Measurements from ENCODE around the gene SMURF1. TPM values are rescaled to one million over a fixed set of nuclear protein-coding genes. Genes with fewer than 3 reads are reported as not detected.

SMURF1 gene
- total RNA-seq, 2 experiments from 2014 or later: 30.0 to 32.4 TPM

- H3K27ac ChIP-seq (ENCODE audit: low read depth in 1 of 2, low read length in 2 of 2): peak overlapping the region; percentile 71 to 79
- Mint-ChIP-seq H3K27ac (peak overlapping the region; percentile 96), H3K36me3 (ENCODE audit: low read depth) (peaks cover 12% of the 10 kb centered on the region), H3K4me3 (peak overlapping the region; percentile 96), H3K27me3 (no peaks in the 10 kb centered on the region), H3K9me3 (no peaks in the 10 kb centered on the region), H3K4me1 (ENCODE audit: low read depth) (peaks cover 59% of the 10 kb centered on the region)
- no peaks in the 10 kb centered on the region for H3K36me3 ChIP-seq (ENCODE audit: insufficient read depth, low read length)
- DNase-seq: peak in 3 of 14 experiments; percentile 18 to 40 (median 33)
- H3K4me1 ChIP-seq (ENCODE audit: insufficient read depth, low read length): peaks cover 28% of the 10 kb centered on the region
- ChIA-PET CTCF (no interaction called here), POLR2A (interaction anchor here (0.7 to 1.5 kb wide), 2 partner anchors 10 to 960 kb away, joined by 4 to 5 read pairs; partner anchors contain the start of genes AP4M1 and MCM7)
- no peaks in the 10 kb centered on the region for H3K9me3 ChIP-seq (ENCODE audit: control insufficient read depth in 1 of 2, insufficient read depth in 1 of 2, low read length in 2 of 2)
- no peak for TF ChIP-seq CTCF (IDR thresholded peaks at IDR 0.05)
- intact Hi-C loops (cut with DNase I, micrococcal nuclease): loop anchor here (5.0 to 10.0 kb wide), 5 partner anchors 186 to 943 kb away; partner anchors contain the start of genes ARPC1A (in 2 of the 2), BRI3 (in 1 of the 2), COPS6 (in 1 of the 2) and ZNF3 (in 1 of the 2)
- H3K4me3 ChIP-seq (ENCODE audit: low read length): peak overlapping the region; percentile 64
- no peak for ATAC-seq (ENCODE audit: poor library complexity)
- no peaks in the 10 kb centered on the region for H3K27me3 ChIP-seq (ENCODE audit: control insufficient read depth in 1 of 2, insufficient read depth in 2 of 2, low read length in 2 of 2)
These were observed 2.6 kb downstream of the SMURF1 start for GRCh38 chr7:99141334-99141733.

- Mint-ChIP-seq H3K4me1 (ENCODE audit: low read depth) (peaks cover 64% of the 10 kb centered on the region), H3K27ac (peak overlapping the region; percentile 96), H3K4me3 (peak overlapping the region; percentile 96), H3K9me3 (no peaks in the 10 kb centered on the region), H3K36me3 (ENCODE audit: low read depth) (peaks cover 12% of the 10 kb centered on the region), H3K27me3 (no peaks in the 10 kb centered on the region)
- ChIA-PET POLR2A (interaction anchor here (1.5 kb wide), 1 partner anchor 960 kb away, joined by 4 read pairs; the partner anchor contains the start of genes AP4M1 and MCM7), CTCF (interaction anchor here (0.7 kb wide), 1 partner anchor 10 kb away, joined by 4 read pairs; no protein-coding TSS in a partner anchor)
- H3K27ac ChIP-seq (ENCODE audit: low read depth in 1 of 2, low read length in 2 of 2): no peak overlapping the region
- intact Hi-C loops (cut with DNase I, micrococcal nuclease): loop anchor here (5.0 to 10.0 kb wide), 5 partner anchors 186 to 944 kb away; partner anchors contain the start of genes ARPC1A (in 2 of the 2), BRI3 (in 1 of the 2), COPS6 (in 1 of the 2) and ZNF3 (in 1 of the 2)
- H3K27me3 ChIP-seq (ENCODE audit: control insufficient read depth in 1 of 2, insufficient read depth in 2 of 2, low read length in 2 of 2): no peaks in the 10 kb centered on the region
- H3K36me3 ChIP-seq (ENCODE audit: insufficient read depth, low read length): no peaks in the 10 kb centered on the region
- peak overlapping the region; percentile 64 for H3K4me3 ChIP-seq (ENCODE audit: low read length)
- DNase-seq (peak in 2 of 14 experiments; percentile 7 to 8), ATAC-seq (ENCODE audit: poor library complexity) (no peak)
- no peak for TF ChIP-seq CTCF (IDR thresholded peaks at IDR 0.05)
- H3K9me3 ChIP-seq (ENCODE audit: control insufficient read depth in 1 of 2, insufficient read depth in 1 of 2, low read length in 2 of 2): no peaks in the 10 kb centered on the region
- H3K4me1 ChIP-seq (ENCODE audit: insufficient read depth, low read length): peaks cover 28% of the 10 kb centered on the region
These were observed 3.1 kb downstream of the SMURF1 start for GRCh38 chr7:99140813-99141212.

DNA sequence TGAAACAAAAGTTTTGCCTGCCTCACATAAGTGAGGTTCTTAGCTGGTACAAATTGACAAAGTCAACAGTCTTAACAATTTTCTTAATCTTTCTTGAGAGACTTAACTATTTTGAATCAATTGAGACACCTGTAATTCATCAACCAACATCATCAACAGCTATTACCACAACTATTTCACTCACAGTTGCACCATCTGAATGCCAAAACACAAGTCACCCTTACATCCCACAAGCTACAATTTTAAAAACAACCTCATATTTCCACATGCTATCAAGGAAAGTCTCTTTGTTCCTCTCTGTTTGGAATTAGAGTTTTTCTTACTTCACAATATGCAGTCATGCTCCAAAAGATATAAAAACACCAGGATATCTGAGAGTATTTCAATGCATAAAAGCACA is 4.9 kb downstream of the SMURF1 start:
- Mint-ChIP-seq H3K27ac (no peak overlapping the region), H3K4me3 (no peak overlapping the region)

More for the DNA sequence above, 4.9 kb downstream of the SMURF1 start:
- peaks cover 19% of the 10 kb centered on the region for H3K4me1 ChIP-seq (ENCODE audit: insufficient read depth, low read length)
- CTCF ChIA-PET: interaction anchor here (1.1 kb wide), 1 partner anchor 99 kb away, joined by 3 read pairs; no protein-coding TSS in a partner anchor
- Mint-ChIP-seq H3K27me3 (no peaks in the 10 kb centered on the region), H3K9me3 (no peaks in the 10 kb centered on the region), H3K4me1 (ENCODE audit: low read depth) (peaks cover 72% of the 10 kb centered on the region), H3K36me3 (ENCODE audit: low read depth) (peaks cover 9% of the 10 kb centered on the region)
- no peaks in the 10 kb centered on the region for H3K9me3 ChIP-seq (ENCODE audit: control insufficient read depth in 1 of 2, insufficient read depth in 1 of 2, low read length in 2 of 2)
- no peak overlapping the region for H3K4me3 ChIP-seq (ENCODE audit: low read length)
- no peaks in the 10 kb centered on the region for H3K27me3 ChIP-seq (ENCODE audit: control insufficient read depth in 1 of 2, insufficient read depth in 2 of 2, low read length in 2 of 2)
- H3K27ac ChIP-seq (ENCODE audit: low read depth in 1 of 2, low read length in 2 of 2): no peak overlapping the region
- ATAC-seq (ENCODE audit: poor library complexity) (no peak), DNase-seq (no peak)
- intact Hi-C loops (cut with DNase I, micrococcal nuclease): no loop called here
- TF ChIP-seq CTCF (IDR thresholded peaks at IDR 0.05): no peak
- no peaks in the 10 kb centered on the region for H3K36me3 ChIP-seq (ENCODE audit: insufficient read depth, low read length)
- POLR2A ChIA-PET: no interaction called here

Data from CD4-positive, alpha-beta T cell (primary cell).